PC-9 (cell line): ENCODE results near the gene PGAM1.

Source experiments
- CTCF ChIP-seq: fragments of 200-600 bp; sonication (generic); conservative IDR thresholded peaks from 2 replicates; pipeline ENCODE4 v1.6.1; 2017; ENCODE audit warnings: mixed run types, antibody characterized with exemption, mild to moderate bottlenecking, moderate library complexity
- EZH2 ChIP-seq: fragments of 200-600 bp; sonication (generic); IDR thresholded peaks from 2 replicates; pipeline ENCODE4 v1.8.0; 2017; ENCODE audit warnings: antibody characterized with exemption, low read depth

- TF ChIP-seq EZH2 (no peak), CTCF (no peak)
Observed at GRCh38 chr10:97408496-97408992, 17.4 kb upstream of the PGAM1 start.
